HepG2 (cell line): ENCODE results near the gene TPH1. TPM values are rescaled to one million over a fixed set of nuclear protein-coding genes. Genes with fewer than 3 reads are reported as not detected.
A peak's percentile ranks its signal among the peaks of the same experiment; 100 is the strongest.

Experiments
- ATF3 ChIP-seq: sonication (generic); formaldehyde crosslinking; IDR thresholded peaks from 2 replicates; pipeline ENCODE4 v1.4.0; 2020; ENCODE audit warnings: missing genetic modification reagents
- ATF4 ChIP-seq, 2 experiments: fragments of 450-650 bp in 1 of 2; sonication (generic) in 1 of 2; formaldehyde crosslinking; IDR thresholded peaks; 2 replicates each; pipeline versions ENCODE4 v1.5.0 to v1.8.0; 2020 to 2022; ENCODE audit warnings: mild to moderate bottlenecking in 1 of 2, missing genetic modification reagents in 1 of 2
- DZIP1 ChIP-seq: sonication (generic); formaldehyde crosslinking; IDR thresholded peaks from 2 replicates; pipeline ENCODE4 v1.5.0; 2020; ENCODE audit warnings: mild to moderate bottlenecking, missing genetic modification reagents
- KAT7 ChIP-seq: IDR thresholded peaks from 2 replicates; pipeline ENCODE4 v1.6.1; 2018; ENCODE audit warnings: borderline replicate concordance, missing compliant biosample characterization
- MEIS2 ChIP-seq: sonication (generic); formaldehyde crosslinking; IDR thresholded peaks from 2 replicates; pipeline ENCODE4 v1.9.0; 2021; ENCODE audit warnings: mild to moderate bottlenecking, missing genetic modification reagents
- PHF21A ChIP-seq: sonication (generic); formaldehyde crosslinking; IDR thresholded peaks from 2 replicates; pipeline ENCODE4 v1.5.0; 2020; ENCODE audit warnings: mild to moderate bottlenecking, missing genetic modification reagents
- RXRA ChIP-seq: sonication (generic); formaldehyde crosslinking; IDR thresholded peaks from 2 replicates; pipeline ENCODE4 v1.5.1; 2020; ENCODE audit warnings: missing genetic modification reagents
- SMAD1 ChIP-seq: sonication (generic); formaldehyde crosslinking; IDR thresholded peaks from 2 replicates; pipeline ENCODE4 v1.4.0; 2020; ENCODE audit warnings: missing genetic modification reagents, low read depth, mild to moderate bottlenecking, borderline replicate concordance
- ZBTB10 ChIP-seq: sonication (generic); formaldehyde crosslinking; IDR thresholded peaks from 2 replicates; pipeline ENCODE4 v1.4.0; 2020; ENCODE audit warnings: missing genetic modification reagents, borderline replicate concordance
- ZBTB3 ChIP-seq: sonication (generic); formaldehyde crosslinking; IDR thresholded peaks from 2 replicates; pipeline ENCODE4 v1.4.0; 2020; ENCODE audit warnings: low read depth, mild to moderate bottlenecking, moderate library complexity, missing genetic modification reagents, borderline replicate concordance
- ZBTB7B ChIP-seq: sonication (generic); formaldehyde crosslinking; IDR thresholded peaks from 2 replicates; pipeline ENCODE4 v1.4.0; 2020; ENCODE audit warnings: missing genetic modification reagents
- ZNF292 ChIP-seq: sonication (generic); formaldehyde crosslinking; IDR thresholded peaks from 2 replicates; pipeline ENCODE4 v1.8.1; 2022; ENCODE audit warnings: mild to moderate bottlenecking, low read depth, missing genetic modification reagents, borderline replicate concordance
- ZNF317 ChIP-seq: sonication (generic); formaldehyde crosslinking; IDR thresholded peaks from 2 replicates; pipeline ENCODE4 v1.5.0; 2020; ENCODE audit warnings: mild to moderate bottlenecking, missing genetic modification reagents
- ZNF547 ChIP-seq: sonication (generic); formaldehyde crosslinking; IDR thresholded peaks from 2 replicates; pipeline ENCODE4 v1.5.1; 2020; ENCODE audit warnings: mild to moderate bottlenecking, missing genetic modification reagents
- ZNF564 ChIP-seq: sonication (generic); formaldehyde crosslinking; IDR thresholded peaks from 2 replicates; pipeline ENCODE4 v1.8.1; 2023; ENCODE audit warnings: mild to moderate bottlenecking, missing genetic modification reagents
- ZNF629 ChIP-seq: sonication (generic); formaldehyde crosslinking; conservative IDR thresholded peaks from 2 replicates; pipeline ENCODE4 v1.5.0; 2020; ENCODE audit warnings: missing genetic modification reagents
- ZNF687 ChIP-seq: sonication (generic); formaldehyde crosslinking; IDR thresholded peaks from 2 replicates; pipeline ENCODE4 v1.5.1; 2020; ENCODE audit warnings: mild to moderate bottlenecking, missing genetic modification reagents, moderate library complexity
- polyA plus RNA-seq, 8 experiments: library from polyadenylated mRNA; depleted of rRNA in 3 of 8; stranded (reverse) in 7 of 8; unstranded in 1 of 8; fragments of >200 nt; fragmentation: Illumina TruSeq in 4 of 8; extraction: Trizol in 4 of 8; gene quantifications; 2 replicates each; pipeline versions ENCODE4 v1.2.1 to v1.2.3, GENCODE V29; 2011 to 2016; ENCODE audit warnings: low read depth in 4 of 8, missing spikeins in 1 of 8, mixed read lengths in 1 of 8; ENCODE audit not compliant: insufficient read depth in 1 of 8
- total RNA-seq, 5 experiments: library from RNA; depleted of rRNA; stranded (reverse); fragments of >200 nt; fragmentation: Illumina TruSeq; extraction: Trizol; gene quantifications; 2 replicates each; pipeline ENCODE4 v1.2.3, GENCODE V29; 2016; ENCODE audit warnings: low read depth in 1 of 5

Gene TPH1
- total and polyA plus RNA-seq, 2 of the 13 experiments (the other 11 are each of a cell fraction or from before 2014, with no cell fraction given): 0.26 to 0.53 TPM

GRCh38 chr11:18012122-18012905, 33.8 kb downstream of the TPH1 start (continued):
- TF ChIP-seq DZIP1 (CRISPR knock-in tag) (no peak), ZNF317 (CRISPR knock-in tag) (0 out of 2 replicates have a peak, but pooled peaks have one; percentile 44), ZBTB7B (peak; percentile 34; the same call in 1 of the 2 replicates), PHF21A (CRISPR knock-in tag) (0 out of 2 replicates have a peak, but pooled peaks have one; percentile 10), ATF3 (CRISPR knock-in tag) (no peak), ZNF292 (CRISPR knock-in tag) (0 out of 2 replicates have a peak, but pooled peaks have one; percentile 67), KAT7 (CRISPR knock-in tag) (peak; percentile 43), ZBTB10 (CRISPR knock-in tag) (no peak), ZNF547 (peak; percentile 54), ZBTB3 (CRISPR knock-in tag) (no peak), ZNF629 (CRISPR knock-in tag) (no peak), SMAD1 (CRISPR knock-in tag) (no peak), ATF4 (CRISPR knock-in tag; IDR thresholded peaks at IDR 0.05) (0 out of 4 replicates have a peak, but pooled peaks of 1 of the 2 experiments have one; percentile 43), MEIS2 (CRISPR knock-in tag) (peak; percentile 17; the same call in 1 of the 2 replicates), ZNF687 (CRISPR knock-in tag) (peak; percentile 63), ZNF564 (CRISPR knock-in tag) (peak; percentile 16; the same call in 1 of the 2 replicates), RXRA (CRISPR knock-in tag) (0 out of 2 replicates have a peak, but pooled peaks have one; percentile 23)
